PC-9 (cell line): ENCODE data around the gene GRP.

Source experiments
- EZH2 ChIP-seq: fragments of 200-600 bp; sonication (generic); IDR thresholded peaks from 2 replicates; pipeline ENCODE4 v1.8.0; 2017; ENCODE audit warnings: antibody characterized with exemption, low read depth
- TF ChIP-seq, protein P1 (sequence below): fragments of 200-600 bp; sonication (generic); conservative IDR thresholded peaks from 2 replicates; pipeline ENCODE4 v1.6.1; 2017; ENCODE audit warnings: mixed run types, antibody characterized with exemption, mild to moderate bottlenecking, moderate library complexity

DNA sequence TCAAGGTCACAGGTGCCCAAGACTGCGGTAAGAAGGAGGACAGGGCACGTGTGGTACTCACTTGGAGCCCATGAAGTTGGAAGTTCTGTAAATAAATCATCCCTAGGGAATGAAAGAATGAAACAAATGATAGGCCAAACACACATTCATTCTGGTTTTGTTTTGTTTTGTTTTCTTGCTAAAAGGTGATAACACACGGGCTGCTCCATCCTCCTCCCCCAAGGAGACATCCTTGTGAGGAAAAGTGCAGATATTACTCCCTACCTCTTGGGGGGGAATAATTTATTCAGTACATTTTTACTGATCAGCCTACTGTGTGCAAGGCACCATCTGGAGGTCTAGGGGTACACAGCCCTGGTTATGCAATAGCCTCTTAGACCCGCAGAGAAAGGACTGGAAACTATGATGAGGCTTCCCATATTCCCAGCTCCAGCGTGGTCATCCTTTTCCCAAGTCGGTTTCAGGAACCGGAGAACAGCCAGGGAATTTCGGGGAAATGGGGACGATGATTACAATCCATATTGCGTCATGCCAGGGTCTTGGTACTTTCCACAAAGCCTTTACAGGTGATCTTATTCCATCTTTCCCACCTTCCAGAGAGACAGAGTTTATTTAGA, 47.0 kb downstream of the GRP start:
- TF ChIP-seq, protein P1, sequence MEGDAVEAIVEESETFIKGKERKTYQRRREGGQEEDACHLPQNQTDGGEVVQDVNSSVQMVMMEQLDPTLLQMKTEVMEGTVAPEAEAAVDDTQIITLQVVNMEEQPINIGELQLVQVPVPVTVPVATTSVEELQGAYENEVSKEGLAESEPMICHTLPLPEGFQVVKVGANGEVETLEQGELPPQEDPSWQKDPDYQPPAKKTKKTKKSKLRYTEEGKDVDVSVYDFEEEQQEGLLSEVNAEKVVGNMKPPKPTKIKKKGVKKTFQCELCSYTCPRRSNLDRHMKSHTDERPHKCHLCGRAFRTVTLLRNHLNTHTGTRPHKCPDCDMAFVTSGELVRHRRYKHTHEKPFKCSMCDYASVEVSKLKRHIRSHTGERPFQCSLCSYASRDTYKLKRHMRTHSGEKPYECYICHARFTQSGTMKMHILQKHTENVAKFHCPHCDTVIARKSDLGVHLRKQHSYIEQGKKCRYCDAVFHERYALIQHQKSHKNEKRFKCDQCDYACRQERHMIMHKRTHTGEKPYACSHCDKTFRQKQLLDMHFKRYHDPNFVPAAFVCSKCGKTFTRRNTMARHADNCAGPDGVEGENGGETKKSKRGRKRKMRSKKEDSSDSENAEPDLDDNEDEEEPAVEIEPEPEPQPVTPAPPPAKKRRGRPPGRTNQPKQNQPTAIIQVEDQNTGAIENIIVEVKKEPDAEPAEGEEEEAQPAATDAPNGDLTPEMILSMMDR, result no peak
- no peak for TF ChIP-seq EZH2
